HG03103 (cell line): ENCODE measurements around the gene RDX.
"Not testable (repeated sequence)": the region's sequence is repeated elsewhere in the genome, so short reads cannot be mapped to it uniquely, and the experiment has no call there.

Experiments used
- ATAC-seq: cut with Tn5 transposase; IDR thresholded peaks from one replicate; pipeline ENCODE4 v1.9.1; 2021; ENCODE audit warnings: low read depth; ENCODE audit not compliant: unreplicated experiment

Gene RDX

DNA sequence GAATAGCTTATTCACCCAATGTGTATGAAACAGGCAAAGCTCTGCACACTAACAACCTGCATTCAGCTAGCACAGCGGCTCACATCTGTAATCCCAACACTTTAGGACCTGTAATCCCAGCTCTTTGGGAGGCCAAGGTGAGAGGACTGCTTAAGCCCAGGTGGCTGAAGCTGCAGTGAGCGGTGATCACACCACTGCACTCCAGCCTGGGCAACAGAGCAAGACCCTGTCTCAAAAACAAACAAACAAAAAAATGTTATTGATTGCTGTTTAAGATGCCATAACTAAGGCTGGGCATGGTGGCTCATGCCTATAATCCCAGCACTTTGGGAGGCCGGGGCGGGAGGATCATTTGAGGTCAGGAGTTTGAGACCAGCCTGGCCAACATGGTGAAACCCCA, 15.8 kb downstream of the RDX start:
- ATAC-seq, result not testable (repeated sequence)

- ATAC-seq, result no peak
Measured at GRCh38 chr11:110279881-110280280, 16.5 kb downstream of the RDX start.

GRCh38 chr11:110272919-110273318, 23.5 kb downstream of the RDX start:
- no peak for ATAC-seq

DNA sequence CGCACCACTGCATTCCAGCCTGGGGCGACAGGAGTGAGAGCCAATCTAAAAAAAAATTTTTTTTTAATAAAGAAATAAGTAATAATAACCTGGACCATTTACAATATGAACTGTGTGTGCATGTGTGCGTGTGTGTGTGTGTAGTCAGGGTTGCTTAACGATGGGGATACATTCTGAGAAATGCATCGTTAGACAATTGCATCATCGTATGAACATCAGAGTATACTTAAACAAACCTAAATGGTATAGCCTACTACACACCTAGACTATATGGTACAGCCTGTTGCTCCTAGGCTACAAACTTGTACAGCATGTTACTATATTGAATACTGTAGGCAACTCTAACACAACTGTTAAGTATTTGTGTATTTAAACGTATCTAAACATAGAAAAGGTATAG, 26.4 kb downstream of the RDX start:
- no peak for ATAC-seq

GRCh38 chr11:110268441-110268840, 28.0 kb downstream of the RDX start:
- ATAC-seq, result no peak

DNA sequence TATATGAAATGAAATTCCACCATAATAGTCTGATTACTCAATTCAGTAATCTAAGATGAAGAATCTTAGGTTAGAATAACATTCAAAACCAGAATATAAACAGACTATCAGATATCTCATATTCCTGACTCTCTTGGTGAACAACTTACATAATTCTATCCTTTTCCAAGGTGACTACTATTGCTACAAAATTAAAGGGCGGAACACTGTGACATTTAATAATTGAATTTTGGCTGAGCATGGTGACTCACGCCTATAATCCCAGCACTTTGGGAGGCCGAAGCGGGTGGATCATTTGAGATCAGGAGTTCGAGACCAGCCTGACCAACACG, 34.4 kb downstream of the RDX start:
- ATAC-seq, result no peak

DNA sequence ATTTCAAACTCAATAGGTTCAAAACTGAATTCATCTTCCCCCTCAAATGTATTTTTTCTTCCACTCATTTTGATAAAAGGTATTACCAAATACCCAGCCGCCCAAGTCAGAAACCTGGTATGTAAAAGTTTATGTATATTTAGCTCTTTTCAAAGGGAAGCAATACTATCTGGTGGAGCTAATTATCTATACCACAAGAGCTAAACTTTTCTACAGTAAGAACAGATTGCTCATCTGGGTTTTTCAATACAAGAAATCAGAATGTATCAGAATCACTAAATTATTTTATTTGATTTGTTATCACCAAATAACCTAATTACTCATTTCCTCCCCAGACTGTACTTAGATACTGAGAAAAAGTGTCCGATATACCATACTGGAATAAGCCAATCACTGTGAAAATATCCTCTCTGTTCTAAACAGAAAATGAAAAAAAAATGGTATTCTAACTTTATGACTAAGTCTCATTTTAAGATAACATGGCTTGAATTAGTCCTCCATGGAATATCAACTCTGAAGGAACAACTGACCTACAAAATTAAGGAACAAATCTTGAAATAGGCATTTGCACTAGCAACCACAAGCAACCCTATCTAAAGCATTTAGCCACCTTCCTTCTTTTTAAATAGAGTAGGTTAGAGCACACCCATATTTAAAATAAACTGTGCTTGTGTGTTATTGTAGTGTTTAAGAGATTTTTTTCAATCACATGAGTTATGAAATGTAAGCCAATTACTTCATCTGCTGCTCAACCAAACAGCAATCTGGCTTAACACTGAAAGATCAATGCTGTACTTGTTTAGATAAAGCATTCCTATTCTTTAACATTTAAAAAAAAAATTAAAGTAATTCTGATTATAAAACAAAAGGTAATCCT, 35.0 kb downstream of the RDX start:
- ATAC-seq, result no peak

DNA sequence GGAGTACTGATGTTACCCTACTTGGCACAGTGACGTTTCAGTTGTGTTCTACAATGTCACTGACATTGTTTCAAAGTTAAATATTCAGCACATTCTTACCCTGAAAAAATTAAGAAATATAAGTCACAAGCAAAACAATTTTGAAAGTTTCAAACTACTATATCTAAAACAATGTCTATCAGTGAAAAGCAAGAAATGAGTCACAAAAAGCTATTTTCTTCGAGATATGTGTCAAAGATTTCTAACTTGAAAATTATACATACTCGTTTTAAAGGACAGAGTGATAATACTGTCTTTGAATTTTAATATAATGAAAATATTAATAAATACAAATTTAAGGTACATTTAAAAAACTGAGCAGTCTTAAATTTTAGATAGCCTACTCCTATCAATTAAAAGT, 42.9 kb downstream of the RDX start:
- ATAC-seq, result no peak

GRCh38 chr11:110251836-110252235, 44.6 kb downstream of the RDX start:
- ATAC-seq, result no peak

DNA sequence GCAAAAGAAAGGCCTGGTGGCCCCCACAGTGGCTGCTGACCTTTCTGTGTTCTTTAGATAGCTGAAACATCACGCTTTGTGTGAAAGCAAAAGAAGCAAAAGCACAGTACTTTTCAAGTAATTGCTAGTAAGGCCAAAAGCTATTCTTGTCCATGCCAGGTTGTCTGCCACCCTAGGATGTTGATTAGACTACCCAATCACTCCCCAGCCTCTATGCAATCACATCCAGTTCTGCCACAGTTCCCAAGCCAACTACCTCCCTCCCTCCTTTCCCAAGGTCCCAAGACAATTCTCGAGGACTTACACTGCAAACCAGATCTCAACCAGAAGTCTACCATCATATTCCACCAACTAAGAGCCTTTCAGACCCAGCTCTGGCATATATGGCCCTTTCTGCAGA, 46.2 kb downstream of the RDX start:
- no peak for ATAC-seq

DNA sequence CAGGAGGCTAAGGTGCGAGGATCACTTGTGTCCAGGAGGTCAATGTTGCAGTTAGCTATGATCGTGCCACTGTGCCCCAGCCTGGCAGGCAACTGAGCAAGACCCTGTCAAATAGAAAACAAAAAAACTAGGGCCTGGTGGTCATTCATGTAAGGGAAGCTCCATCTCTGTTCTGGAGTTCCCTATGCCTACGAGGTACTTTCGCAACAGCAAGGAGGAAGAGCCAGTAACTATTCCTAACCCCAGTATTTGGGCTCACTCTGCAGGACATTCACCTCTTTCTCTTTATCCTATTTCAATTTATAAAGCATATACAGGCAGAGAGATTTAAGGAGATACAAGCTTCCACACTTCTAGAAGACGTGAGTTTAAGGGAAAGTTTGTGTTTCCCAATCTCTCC, 46.6 kb downstream of the RDX start:
- no peak for ATAC-seq

DNA sequence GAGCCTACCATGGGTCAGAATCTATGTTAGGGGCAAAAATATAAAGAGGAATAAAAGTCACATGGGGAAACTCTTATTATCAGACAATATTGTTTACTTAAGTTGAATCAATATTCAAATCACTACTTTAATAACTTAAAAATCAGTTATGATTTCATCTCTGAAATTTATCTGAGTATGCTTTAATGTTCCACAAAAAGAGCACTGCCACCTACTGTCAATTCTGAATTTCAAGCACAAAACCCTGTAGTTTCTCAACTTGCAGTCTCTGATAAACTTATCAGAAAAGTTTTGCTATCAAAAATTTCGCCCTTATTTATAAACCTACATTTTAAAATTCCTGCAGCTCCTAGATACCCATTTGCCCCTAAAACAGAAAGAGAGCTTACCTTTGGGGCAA, 47.3 kb downstream of the RDX start:
- ATAC-seq, result no peak

GRCh38 chr11:110243791-110244190, 52.6 kb downstream of the RDX start:
- ATAC-seq, result no peak

DNA sequence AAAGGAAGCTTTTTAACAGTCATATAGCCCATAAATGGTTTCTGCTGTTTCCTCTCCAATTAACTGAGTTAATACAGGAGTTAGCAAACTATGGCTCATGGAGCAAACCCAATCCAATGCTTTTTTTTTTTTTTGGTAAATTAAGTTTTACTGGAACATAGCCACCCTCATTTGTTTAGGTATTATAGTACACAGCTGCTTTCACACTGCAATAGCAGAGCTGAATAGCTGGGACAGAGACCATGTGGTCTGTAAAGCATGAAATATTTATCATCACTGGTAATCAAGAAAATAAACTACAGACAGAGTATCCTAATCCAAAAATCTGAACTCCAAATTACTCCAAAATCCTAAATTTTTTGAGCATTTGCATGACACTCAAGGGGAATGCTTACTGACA, 53.7 kb downstream of the RDX start:
- no peak for ATAC-seq

DNA sequence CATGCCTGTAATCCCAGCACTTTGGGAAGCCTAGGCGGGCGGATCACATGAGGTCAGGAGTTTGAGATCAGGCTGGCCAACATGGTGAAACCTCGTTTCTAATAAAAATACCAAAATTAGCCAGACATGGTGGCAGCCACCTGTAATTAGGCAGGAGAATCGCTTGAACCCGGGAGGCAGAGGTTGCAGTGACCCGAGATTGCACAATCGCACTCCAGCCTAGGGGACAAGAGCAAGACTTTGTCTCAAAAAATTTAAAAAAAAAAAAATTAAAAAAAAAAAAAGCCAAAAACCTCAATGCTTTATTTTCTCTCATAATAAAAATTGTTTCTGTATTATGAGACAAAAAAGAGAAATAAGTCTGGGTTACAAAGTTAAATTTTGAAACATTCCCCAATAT, 54.2 kb downstream of the RDX start:
- ATAC-seq, result no peak

DNA sequence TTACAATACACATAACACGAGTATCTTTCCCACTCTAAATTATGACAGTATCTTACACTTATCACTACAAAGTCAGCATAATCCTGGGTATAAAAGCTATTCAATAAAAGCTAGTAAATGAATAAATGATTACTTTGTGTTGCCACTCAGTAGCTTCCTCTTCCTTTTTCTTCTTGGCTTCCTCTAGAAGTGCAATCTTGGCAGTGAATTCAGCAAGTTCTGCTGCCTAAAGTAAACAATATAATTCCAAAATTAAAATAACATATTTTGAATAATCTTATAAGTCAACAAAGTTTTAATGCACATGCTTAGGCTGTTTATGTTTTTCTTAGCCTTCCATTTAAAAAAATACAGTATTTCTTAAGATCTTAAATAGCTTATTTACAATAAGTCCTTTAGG, 60.4 kb downstream of the RDX start:
- ATAC-seq, result no peak

DNA sequence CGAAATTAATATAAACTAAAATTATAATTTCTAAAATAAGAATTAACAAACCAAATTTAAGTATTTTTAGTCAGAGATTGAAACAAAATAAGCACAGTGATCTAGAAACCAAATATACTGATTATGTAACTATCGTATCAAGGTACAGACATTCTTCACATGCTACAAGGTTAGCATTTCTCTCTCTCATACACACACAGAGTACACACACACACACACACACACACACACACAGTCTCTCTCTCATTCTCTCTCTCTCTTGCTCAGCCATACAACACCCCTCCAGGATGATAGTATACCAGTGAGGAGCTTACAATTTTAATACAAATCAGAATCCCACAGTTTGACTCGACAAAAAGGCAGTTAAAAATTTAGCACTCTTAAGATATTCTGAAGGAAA, 66.0 kb downstream of the RDX start:
- ATAC-seq, result no peak

DNA sequence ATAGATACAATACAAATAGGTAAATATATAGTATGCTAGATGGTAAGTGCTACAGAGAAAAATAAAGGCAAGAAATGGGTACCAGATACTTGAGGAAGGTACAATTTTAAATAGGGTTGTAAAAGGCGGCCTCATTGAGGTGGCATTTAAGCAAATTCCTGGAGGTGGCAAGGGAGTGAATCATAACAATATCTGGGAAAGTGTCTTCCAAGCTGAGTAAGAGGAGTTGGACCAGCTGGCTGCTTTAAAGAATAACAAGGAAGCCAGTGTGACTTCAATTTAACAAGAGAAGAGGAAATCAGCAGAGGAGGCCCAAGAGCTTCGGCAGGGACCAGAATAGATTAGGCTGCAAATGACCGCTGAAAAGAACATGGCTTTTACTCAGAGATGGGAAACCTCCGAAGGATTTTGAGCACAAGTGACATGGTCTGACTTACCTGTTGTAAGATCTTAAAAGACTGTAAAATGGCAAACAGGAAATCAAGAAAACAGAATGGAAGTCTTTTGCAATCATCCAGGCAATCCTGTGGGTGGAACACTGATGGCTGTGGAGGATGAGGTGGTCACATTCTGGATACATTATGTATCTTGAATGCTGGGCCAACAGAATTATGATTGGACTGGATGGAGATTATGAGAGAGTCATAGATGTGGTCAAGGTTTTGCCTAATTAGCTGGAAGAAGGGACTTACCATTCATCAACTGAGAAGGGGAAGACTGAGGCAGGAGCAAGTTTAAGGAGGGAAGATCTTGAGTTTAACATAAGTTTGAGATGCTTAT, 77.2 kb downstream of the RDX start:
- ATAC-seq, result no peak

DNA sequence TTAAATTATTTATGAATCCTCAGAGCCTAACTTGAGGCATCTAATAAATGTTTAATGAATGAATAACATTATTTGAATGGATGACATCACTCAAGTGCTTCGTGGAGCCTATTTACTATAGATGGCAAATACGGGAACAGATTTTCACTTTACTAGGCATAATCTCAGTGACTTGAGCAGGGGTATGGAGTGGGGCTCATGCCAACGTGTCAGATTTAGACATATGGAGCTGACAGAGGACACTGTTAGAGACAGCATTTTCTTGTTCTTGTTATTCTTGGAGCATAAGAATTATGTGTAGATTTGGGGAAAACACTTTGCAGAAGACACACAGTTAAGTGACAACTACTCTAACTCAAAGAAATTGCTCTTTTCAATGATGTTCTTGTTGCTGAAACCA, 78.5 kb downstream of the RDX start:
- ATAC-seq, result no peak

DNA sequence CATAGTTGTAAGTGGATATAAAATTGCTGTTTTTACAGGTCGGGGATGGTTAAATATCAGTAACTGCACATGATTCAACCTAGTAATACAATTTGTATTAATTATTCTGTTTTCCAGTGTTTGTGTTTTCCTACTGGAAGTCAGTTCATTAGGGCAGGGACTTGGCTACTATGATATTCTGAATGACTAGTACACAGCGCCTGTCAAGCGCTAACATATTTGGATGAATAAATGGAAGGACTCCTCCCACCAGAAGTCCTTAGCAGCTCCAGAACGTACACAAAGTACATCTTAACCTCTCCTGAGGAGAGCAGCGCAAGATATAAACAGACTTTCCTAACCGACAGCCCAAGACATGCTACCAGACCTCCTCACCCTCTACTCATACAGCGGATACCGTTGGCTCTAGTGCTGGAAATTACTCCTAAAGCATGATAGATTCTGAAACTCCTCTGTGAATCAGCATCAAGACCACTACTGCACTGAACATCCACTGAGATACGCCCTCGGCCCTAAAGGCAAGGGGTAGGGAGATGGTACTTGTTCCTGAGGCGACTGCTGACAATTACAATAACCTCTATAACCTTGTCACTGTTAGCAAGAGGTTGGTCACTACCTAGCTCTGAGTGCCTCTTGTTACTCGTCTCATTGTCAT, 79.1 kb downstream of the RDX start:
- no peak for ATAC-seq

DNA sequence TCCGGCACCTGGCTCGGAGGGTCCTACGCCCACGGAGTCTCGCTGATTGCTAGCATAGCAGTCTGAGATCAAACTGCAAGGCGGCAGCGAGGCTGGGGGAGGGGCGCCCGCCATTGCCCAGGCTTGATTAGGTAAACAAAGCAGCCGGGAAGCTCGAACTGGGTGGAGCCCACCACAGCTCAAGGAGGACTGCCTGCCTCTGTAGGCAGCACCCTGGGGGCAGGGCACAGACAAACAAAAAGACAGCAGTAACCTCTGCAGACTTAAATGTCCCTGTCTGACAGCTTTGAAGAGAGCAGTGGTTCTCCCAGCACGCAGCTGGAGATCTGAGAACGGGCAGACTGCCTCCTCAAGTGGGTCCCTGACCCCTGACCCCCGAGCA, 87.1 kb downstream of the RDX start:
- not testable (repeated sequence) for ATAC-seq
